Measurements from ENCODE around the gene PRR36. TPM values are rescaled to one million over a fixed set of nuclear protein-coding genes. Genes with fewer than 3 reads are reported as not detected.

The PRR36 gene
- total RNA-seq, 2 experiments from 2014 or later: 0.17 TPM; not detected in 1

DNA sequence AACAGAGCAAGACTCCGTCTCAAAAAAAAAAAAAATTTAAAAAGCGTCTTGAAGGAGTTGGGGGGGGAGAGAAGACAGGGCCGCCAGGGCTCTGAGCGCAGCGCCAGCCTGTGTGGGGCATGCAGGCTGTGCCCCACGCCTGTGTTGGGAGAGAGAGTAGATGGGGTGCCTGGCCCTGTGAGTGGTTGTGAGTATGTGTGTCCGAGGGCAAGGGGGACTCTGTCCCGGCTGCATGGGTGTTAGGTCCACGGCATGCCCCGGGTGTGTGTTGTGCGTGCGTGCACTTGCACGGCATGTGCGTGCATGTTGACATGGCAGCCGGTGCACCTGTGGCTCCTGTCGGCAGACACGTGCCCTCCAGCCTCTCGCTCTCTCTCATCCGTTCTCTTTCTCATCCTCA lies 32.9 kb upstream of the PRR36 start:
- intact Hi-C loops (cut with micrococcal nuclease; ENCODE audit: unreplicated experiment): no loop called here
- Histone ChIP-seq H3K9me2 (ENCODE audit: insufficient read depth, low read length) (no peaks in the 10 kb centered on the region), H3K4me2 (ENCODE audit: low read length) (no peak overlapping the region), H3K4me3 (ENCODE audit: low read depth, low read length, poor library complexity, severe bottlenecking) (no peak overlapping the region), H3K36me3 (ENCODE audit: insufficient read depth, low read length) (peaks cover 34% of the 10 kb centered on the region), H3K27ac (ENCODE audit: low read depth, low read length, poor library complexity, severe bottlenecking) (no peak overlapping the region), H2AFZ (ENCODE audit: low read length) (no peak overlapping the region), H4K20me1 (ENCODE audit: insufficient read depth, low read length) (0 out of 2 replicates have a peak, but pooled peaks cover 9% of the 10 kb centered on the region), H3K4me1 (ENCODE audit: insufficient read depth, low read length, poor library complexity, severe bottlenecking) (peaks cover 19% of the 10 kb centered on the region), H3K79me2 (ENCODE audit: insufficient read depth, low read depth, low read length) (peaks cover 22% of the 10 kb centered on the region), H3K9me3 (ENCODE audit: low read length) (no peaks in the 10 kb centered on the region)
- no peak for TF ChIP-seq EZH2phosphoT487 (IDR thresholded peaks at IDR 0.05; ENCODE audit: borderline replicate concordance, low read depth, low read length)
- TF ChIP-seq, protein P1, sequence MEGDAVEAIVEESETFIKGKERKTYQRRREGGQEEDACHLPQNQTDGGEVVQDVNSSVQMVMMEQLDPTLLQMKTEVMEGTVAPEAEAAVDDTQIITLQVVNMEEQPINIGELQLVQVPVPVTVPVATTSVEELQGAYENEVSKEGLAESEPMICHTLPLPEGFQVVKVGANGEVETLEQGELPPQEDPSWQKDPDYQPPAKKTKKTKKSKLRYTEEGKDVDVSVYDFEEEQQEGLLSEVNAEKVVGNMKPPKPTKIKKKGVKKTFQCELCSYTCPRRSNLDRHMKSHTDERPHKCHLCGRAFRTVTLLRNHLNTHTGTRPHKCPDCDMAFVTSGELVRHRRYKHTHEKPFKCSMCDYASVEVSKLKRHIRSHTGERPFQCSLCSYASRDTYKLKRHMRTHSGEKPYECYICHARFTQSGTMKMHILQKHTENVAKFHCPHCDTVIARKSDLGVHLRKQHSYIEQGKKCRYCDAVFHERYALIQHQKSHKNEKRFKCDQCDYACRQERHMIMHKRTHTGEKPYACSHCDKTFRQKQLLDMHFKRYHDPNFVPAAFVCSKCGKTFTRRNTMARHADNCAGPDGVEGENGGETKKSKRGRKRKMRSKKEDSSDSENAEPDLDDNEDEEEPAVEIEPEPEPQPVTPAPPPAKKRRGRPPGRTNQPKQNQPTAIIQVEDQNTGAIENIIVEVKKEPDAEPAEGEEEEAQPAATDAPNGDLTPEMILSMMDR (conservative IDR thresholded peaks at IDR 0.05; ENCODE audit: low read length): no peak
- no TSS peak for BruUV-seq (replicated peaks)
- no peak for DNase-seq (ENCODE audit: low spot score)
- ChIA-PET POLR2A (interaction anchor here (0.7 kb wide), 1 partner anchor 20 kb away, joined by 3 read pairs; no protein-coding TSS in a partner anchor), CTCF (ENCODE audit: unreplicated experiment) (no interaction called here)

- 0 out of 2 replicates have a peak overlapping the region, but pooled peaks have one; percentile 97 for H3K4me2 ChIP-seq (ENCODE audit: low read length)
- no peak overlapping the region for H2AFZ ChIP-seq (ENCODE audit: low read length)
- no peaks in the 10 kb centered on the region for H3K9me2 ChIP-seq (ENCODE audit: insufficient read depth, low read length)
- intact Hi-C loops (cut with micrococcal nuclease; ENCODE audit: unreplicated experiment): no loop called here
- no peak for DNase-seq (ENCODE audit: low spot score)
- peaks cover 22% of the 10 kb centered on the region for H3K79me2 ChIP-seq (ENCODE audit: insufficient read depth, low read depth, low read length)
- 0 out of 2 replicates have a peak, but pooled peaks cover 9% of the 10 kb centered on the region for H4K20me1 ChIP-seq (ENCODE audit: insufficient read depth, low read length)
- peaks cover 22% of the 10 kb centered on the region for H3K36me3 ChIP-seq (ENCODE audit: insufficient read depth, low read length)
- ChIA-PET POLR2A (no interaction called here), CTCF (ENCODE audit: unreplicated experiment) (interaction anchor here (0.6 kb wide), 1 partner anchor 36 kb away, joined by 4 read pairs; no protein-coding TSS in a partner anchor)
- H3K4me1 ChIP-seq (ENCODE audit: insufficient read depth, low read length, poor library complexity, severe bottlenecking): peaks cover 19% of the 10 kb centered on the region
- H3K9me3 ChIP-seq (ENCODE audit: low read length): no peaks in the 10 kb centered on the region
- H3K27ac ChIP-seq (ENCODE audit: low read depth, low read length, poor library complexity, severe bottlenecking): no peak overlapping the region
- TF ChIP-seq, protein P1 (conservative IDR thresholded peaks at IDR 0.05; ENCODE audit: low read length): no peak
- no peak for TF ChIP-seq EZH2phosphoT487 (IDR thresholded peaks at IDR 0.05; ENCODE audit: borderline replicate concordance, low read depth, low read length)
- no peak overlapping the region for H3K4me3 ChIP-seq (ENCODE audit: low read depth, low read length, poor library complexity, severe bottlenecking)
- no TSS peak for BruUV-seq (replicated peaks)
Measured at GRCh38 chr19:7905859-7906258, 31.7 kb upstream of the PRR36 start.

DNA sequence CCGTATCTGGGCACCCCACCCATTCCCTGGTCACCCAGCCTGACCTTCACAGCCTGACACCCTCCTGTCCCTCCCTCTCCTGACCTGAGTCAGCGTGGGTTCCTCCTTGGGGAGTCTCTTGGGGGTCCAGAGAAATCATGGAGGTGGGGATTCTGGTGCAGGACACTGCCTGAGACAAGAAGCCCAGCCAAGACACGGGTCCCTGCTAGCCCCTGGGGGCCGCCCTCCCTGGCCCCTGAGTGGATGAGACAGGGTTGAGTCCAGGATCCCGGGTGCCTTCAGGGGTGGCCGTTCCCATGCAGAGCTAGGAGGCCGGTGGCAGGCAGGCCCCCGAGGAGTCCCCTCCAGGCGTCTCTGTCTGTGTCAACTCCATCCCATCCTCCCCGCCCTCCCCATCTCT lies 31.1 kb upstream of the PRR36 start:
- CTCF ChIA-PET (ENCODE audit: unreplicated experiment): interaction anchor here (0.6 kb wide), 1 partner anchor 36 kb away, joined by 4 read pairs; no protein-coding TSS in a partner anchor
- no peak for DNase-seq (ENCODE audit: low spot score)
- Histone ChIP-seq H3K4me2 (ENCODE audit: low read length) (peak overlapping the region; percentile 97), H3K9me3 (ENCODE audit: low read length) (no peaks in the 10 kb centered on the region), H3K79me2 (ENCODE audit: insufficient read depth, low read depth, low read length) (peaks cover 22% of the 10 kb centered on the region), H3K4me1 (ENCODE audit: insufficient read depth, low read length, poor library complexity, severe bottlenecking) (peaks cover 19% of the 10 kb centered on the region), H4K20me1 (ENCODE audit: insufficient read depth, low read length) (0 out of 2 replicates have a peak, but pooled peaks cover 9% of the 10 kb centered on the region), H3K4me3 (ENCODE audit: low read depth, low read length, poor library complexity, severe bottlenecking) (peak overlapping the region; percentile 96), H2AFZ (ENCODE audit: low read length) (no peak overlapping the region), H3K36me3 (ENCODE audit: insufficient read depth, low read length) (peaks cover 16% of the 10 kb centered on the region), H3K27ac (ENCODE audit: low read depth, low read length, poor library complexity, severe bottlenecking) (no peak overlapping the region), H3K9me2 (ENCODE audit: insufficient read depth, low read length) (no peaks in the 10 kb centered on the region)
- TF ChIP-seq, protein P1 (conservative IDR thresholded peaks at IDR 0.05; ENCODE audit: low read length): no peak
- no peak for TF ChIP-seq EZH2phosphoT487 (IDR thresholded peaks at IDR 0.05; ENCODE audit: borderline replicate concordance, low read depth, low read length)
- intact Hi-C loops (cut with micrococcal nuclease; ENCODE audit: unreplicated experiment): no loop called here
- no TSS peak for BruUV-seq (replicated peaks)
- POLR2A ChIA-PET: no interaction called here

Data from OCI-LY7 (cell line).